WI38 (cell line): Measurements from ENCODE around the gene TSPAN14.

Experiments
- H3K4me3 ChIP-seq: 2 replicates; pipeline ENCODE4 v1.5.1; 2011; ENCODE audit warnings: low read depth, mild to moderate bottlenecking, control low read depth, low read length
- CTCF ChIP-seq: IDR thresholded peaks from 2 replicates; pipeline ENCODE4 v1.5.1; 2012; ENCODE audit warnings: low read depth, mild to moderate bottlenecking, control low read depth, low read length

The TSPAN14 gene

GRCh38 chr10:80522756-80523363 is 68.8 kb downstream of the TSPAN14 start:
- H3K4me3 ChIP-seq, result no peak overlapping the region
- no peak for TF ChIP-seq CTCF

GRCh38 chr10:80523773-80524172 is 69.7 kb downstream of the TSPAN14 start:
- no peak overlapping the region for H3K4me3 ChIP-seq
- TF ChIP-seq CTCF, result no peak

GRCh38 chr10:80524190-80524909 is 70.2 kb downstream of the TSPAN14 start:
- H3K4me3 ChIP-seq, result no peak overlapping the region
- no peak for TF ChIP-seq CTCF

- no peak for TF ChIP-seq CTCF
- no peak overlapping the region for H3K4me3 ChIP-seq
Measured at GRCh38 chr10:80526218-80526617, 72.1 kb downstream of the TSPAN14 start.

- TF ChIP-seq CTCF, result no peak
- H3K4me3 ChIP-seq, result no peak overlapping the region
Measured at GRCh38 chr10:80526742-80527141, 72.6 kb downstream of the TSPAN14 start.

GRCh38 chr10:80528185-80528700 is 74.1 kb downstream of the TSPAN14 start:
- no peak overlapping the region for H3K4me3 ChIP-seq
- no peak for TF ChIP-seq CTCF

GRCh38 chr10:80528901-80529300 is 74.8 kb downstream of the TSPAN14 start:
- no peak overlapping the region for H3K4me3 ChIP-seq
- no peak for TF ChIP-seq CTCF
